ENCODE measurements around the gene GLI3. TPM values are rescaled to one million over a fixed set of nuclear protein-coding genes. Genes with fewer than 3 reads are reported as not detected.

GLI3 gene
- total RNA-seq, 1 experiment from 2014 or later, result 45.0 TPM

DNA sequence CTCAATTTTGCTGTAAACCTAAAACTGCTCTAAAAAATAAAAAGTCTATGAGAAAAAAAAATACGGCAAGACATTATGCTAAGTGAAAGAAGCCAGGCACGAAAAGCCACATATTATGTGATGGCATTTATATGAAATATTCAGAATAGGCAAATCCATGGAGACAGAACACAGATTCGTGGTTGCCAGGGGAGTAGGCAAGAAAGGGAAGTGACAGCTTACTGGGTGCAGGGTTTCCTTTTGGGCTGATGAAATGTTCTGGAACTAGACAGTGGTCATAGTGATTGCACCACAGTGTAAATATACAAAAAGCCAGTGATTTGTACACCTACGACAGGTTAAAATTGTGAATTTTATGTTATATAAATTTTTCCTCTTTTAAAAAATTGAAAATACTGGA is 41.3 kb upstream of the GLI3 start:
- H2BK15ac ChIP-seq (ENCODE audit: low read depth, low read length), result no peak overlapping the region
- no peaks in the 10 kb centered on the region for H3K23me2 ChIP-seq (ENCODE audit: insufficient read length, low read depth, low read length, poor library complexity, severe bottlenecking)
- H3K79me2 ChIP-seq (ENCODE audit: insufficient read depth, low read length), result no peaks in the 10 kb centered on the region
- no peak overlapping the region for H2AFZ ChIP-seq (ENCODE audit: low read length)
- H2AK5ac ChIP-seq (ENCODE audit: insufficient read length, low read length), result no peak overlapping the region
- no peak overlapping the region for H3K9ac ChIP-seq (ENCODE audit: extremely low read depth, insufficient read length, low read length)
- H2BK120ac ChIP-seq (ENCODE audit: low read depth, low read length, poor library complexity, severe bottlenecking), result no peak overlapping the region
- no peak overlapping the region for H3K4me2 ChIP-seq (ENCODE audit: insufficient read depth, insufficient read length, low read length)
- Mint-ChIP-seq H3K36me3 (ENCODE audit: insufficient read depth in 1 of 3, low read depth in 3 of 3) (no peaks in the 10 kb centered on the region), H3K4me1 (0 out of 4 replicates have a peak, but pooled peaks cover 0 to 1% of the 10 kb centered on the region in 2 experiments), H3K9me3 (no peaks in the 10 kb centered on the region), H3K27me3 (ENCODE audit: low read depth) (no peaks in the 10 kb centered on the region; the same call in 1 of the 2 replicates), H3K27ac (no peak overlapping the region), H3K4me3 (no peak overlapping the region)
- no peak overlapping the region for H3K23ac ChIP-seq (ENCODE audit: insufficient read length, low read depth, low read length)
- H2BK5ac ChIP-seq (ENCODE audit: insufficient read length, low read length), result no peak overlapping the region
- DNase-seq, result no peak
- H3K4me1 ChIP-seq (ENCODE audit: insufficient read depth, low read length), result no peaks in the 10 kb centered on the region
- no peaks in the 10 kb centered on the region for H3K27me3 ChIP-seq (ENCODE audit: insufficient read depth, low read length)
- no peak overlapping the region for H3K4ac ChIP-seq (ENCODE audit: low read depth, low read length)
- no peak overlapping the region for H4K5ac ChIP-seq (ENCODE audit: insufficient read length, low read depth, low read length)
- H3K27ac ChIP-seq (ENCODE audit: insufficient read length, low read depth, low read length), result no peak overlapping the region
- H3K79me1 ChIP-seq (ENCODE audit: insufficient read depth, low read depth, low read length, poor library complexity, severe bottlenecking), result no peaks in the 10 kb centered on the region
- no peaks in the 10 kb centered on the region for H4K20me1 ChIP-seq (ENCODE audit: control insufficient read depth, insufficient read depth, insufficient read length)
- no peak overlapping the region for H4K8ac ChIP-seq (replicated peaks; ENCODE audit: insufficient read length, low read depth, low read length)
- no peak overlapping the region for H3K18ac ChIP-seq (ENCODE audit: insufficient read length, low read depth, low read length)
- no peak overlapping the region for H3K56ac ChIP-seq (ENCODE audit: insufficient read length, low read depth, low read length)
- no peak overlapping the region for H4K91ac ChIP-seq (ENCODE audit: insufficient read length, low read depth, low read length)
- TF ChIP-seq, protein P1, sequence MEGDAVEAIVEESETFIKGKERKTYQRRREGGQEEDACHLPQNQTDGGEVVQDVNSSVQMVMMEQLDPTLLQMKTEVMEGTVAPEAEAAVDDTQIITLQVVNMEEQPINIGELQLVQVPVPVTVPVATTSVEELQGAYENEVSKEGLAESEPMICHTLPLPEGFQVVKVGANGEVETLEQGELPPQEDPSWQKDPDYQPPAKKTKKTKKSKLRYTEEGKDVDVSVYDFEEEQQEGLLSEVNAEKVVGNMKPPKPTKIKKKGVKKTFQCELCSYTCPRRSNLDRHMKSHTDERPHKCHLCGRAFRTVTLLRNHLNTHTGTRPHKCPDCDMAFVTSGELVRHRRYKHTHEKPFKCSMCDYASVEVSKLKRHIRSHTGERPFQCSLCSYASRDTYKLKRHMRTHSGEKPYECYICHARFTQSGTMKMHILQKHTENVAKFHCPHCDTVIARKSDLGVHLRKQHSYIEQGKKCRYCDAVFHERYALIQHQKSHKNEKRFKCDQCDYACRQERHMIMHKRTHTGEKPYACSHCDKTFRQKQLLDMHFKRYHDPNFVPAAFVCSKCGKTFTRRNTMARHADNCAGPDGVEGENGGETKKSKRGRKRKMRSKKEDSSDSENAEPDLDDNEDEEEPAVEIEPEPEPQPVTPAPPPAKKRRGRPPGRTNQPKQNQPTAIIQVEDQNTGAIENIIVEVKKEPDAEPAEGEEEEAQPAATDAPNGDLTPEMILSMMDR (conservative IDR thresholded peaks at IDR 0.05), result no peak
- no CpG with 5 or more reads among the region's 4 CpGs for WGBS (ENCODE audit: extremely low coverage, insufficient read length, low lambda C conversion rate)
- no peak overlapping the region for H2BK20ac ChIP-seq (ENCODE audit: low read depth, low read length, poor library complexity, severe bottlenecking)
- H3K9me3 ChIP-seq (ENCODE audit: control insufficient read depth, low read depth, low read length), result no peaks in the 10 kb centered on the region
- H2BK12ac ChIP-seq (ENCODE audit: insufficient read length, low read depth, low read length), result no peak overlapping the region
- no peak overlapping the region for H3T11ph ChIP-seq (ENCODE audit: low read length)
- no peak overlapping the region for H3K14ac ChIP-seq (ENCODE audit: insufficient read depth, low read length)
